H1 (cell line): ENCODE data around the gene TUBA1A.

ENCODE experiments used
- MAFK ChIP-seq: IDR thresholded peaks from 2 replicates; pipeline ENCODE4 v1.6.1; 2012; ENCODE audit warnings: low read depth, mild to moderate bottlenecking, improper control_type of control experiment, low read length
- TF ChIP-seq, protein P1 (sequence below), 3 experiments: IDR thresholded peaks; 1 replicate in 2 of 3; 2 replicates in 1 of 3; pipeline versions ENCODE4 v1.5.1 to v1.6.1; 2011; ENCODE audit warnings: low read length in 3 of 3, mild to moderate bottlenecking in 3 of 3, inconsistent platforms in 2 of 3, low read depth in 1 of 3, moderate library complexity in 1 of 3; ENCODE audit not compliant: insufficient read depth in 1 of 3; ENCODE audit errors: control extremely low read depth in 1 of 3

DNA sequence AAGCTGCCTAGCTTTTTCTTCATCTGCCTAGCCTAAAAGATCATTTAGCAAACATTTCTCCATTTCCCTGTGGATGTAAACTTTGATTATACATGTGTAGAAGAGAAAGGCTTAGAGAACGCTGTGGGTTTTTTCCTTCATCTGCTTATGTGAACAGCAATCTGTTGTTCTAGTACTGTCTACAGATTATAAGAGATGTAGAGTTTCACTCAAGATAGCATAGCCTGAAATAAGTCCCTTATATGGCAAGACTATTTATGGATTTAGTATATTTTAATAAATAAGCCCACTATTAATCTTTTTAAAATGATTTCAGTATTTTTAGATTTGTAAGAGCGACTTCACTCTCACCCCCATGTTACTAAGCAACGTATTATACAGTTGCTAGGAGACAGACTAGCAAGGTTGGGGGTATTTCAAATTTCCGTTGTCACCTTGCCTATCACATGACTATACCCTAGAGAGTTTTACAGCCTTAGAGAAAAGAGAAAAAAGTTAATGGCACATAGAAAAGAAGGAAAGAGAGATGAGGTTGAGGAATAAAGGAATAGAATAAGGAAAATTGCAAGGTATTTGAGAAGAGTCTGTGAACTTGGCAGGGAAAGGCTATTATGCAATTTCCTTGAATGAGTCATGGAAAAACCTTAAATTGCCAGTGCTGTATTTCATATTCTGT lies 12.2 kb upstream of the TUBA1A start:
- no peak for TF ChIP-seq MAFK
- TF ChIP-seq, protein P1, sequence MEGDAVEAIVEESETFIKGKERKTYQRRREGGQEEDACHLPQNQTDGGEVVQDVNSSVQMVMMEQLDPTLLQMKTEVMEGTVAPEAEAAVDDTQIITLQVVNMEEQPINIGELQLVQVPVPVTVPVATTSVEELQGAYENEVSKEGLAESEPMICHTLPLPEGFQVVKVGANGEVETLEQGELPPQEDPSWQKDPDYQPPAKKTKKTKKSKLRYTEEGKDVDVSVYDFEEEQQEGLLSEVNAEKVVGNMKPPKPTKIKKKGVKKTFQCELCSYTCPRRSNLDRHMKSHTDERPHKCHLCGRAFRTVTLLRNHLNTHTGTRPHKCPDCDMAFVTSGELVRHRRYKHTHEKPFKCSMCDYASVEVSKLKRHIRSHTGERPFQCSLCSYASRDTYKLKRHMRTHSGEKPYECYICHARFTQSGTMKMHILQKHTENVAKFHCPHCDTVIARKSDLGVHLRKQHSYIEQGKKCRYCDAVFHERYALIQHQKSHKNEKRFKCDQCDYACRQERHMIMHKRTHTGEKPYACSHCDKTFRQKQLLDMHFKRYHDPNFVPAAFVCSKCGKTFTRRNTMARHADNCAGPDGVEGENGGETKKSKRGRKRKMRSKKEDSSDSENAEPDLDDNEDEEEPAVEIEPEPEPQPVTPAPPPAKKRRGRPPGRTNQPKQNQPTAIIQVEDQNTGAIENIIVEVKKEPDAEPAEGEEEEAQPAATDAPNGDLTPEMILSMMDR (IDR thresholded peaks at IDR 0.05; ENCODE audit: control extremely low read depth in 1 of 3, insufficient read depth in 1 of 3, low read depth in 1 of 3, low read length in 3 of 3) = no peak
